Fibroblast of villous mesenchyme (primary cell): Measurements from ENCODE around the gene ZNF655. TPM values are rescaled to one million over a fixed set of nuclear protein-coding genes. Genes with fewer than 3 reads are reported as not detected.
"Not testable (repeated sequence)": the region's sequence is repeated elsewhere in the genome, so short reads cannot be mapped to it uniquely, and the experiment has no call there.

Source experiments
- DNase-seq: peaks from one replicate; pipeline ENCODE4 v3.0.0-alpha.2; 2010; ENCODE audit warnings: low read depth
- H3K4me3 ChIP-seq: 2 replicates; pipeline ENCODE4 v1.5.1; 2011; ENCODE audit warnings: low read depth, mild to moderate bottlenecking, low read length
- CTCF ChIP-seq: IDR thresholded peaks from 2 replicates; pipeline ENCODE4 v1.5.1; 2012; ENCODE audit warnings: low read depth, mild to moderate bottlenecking, low read length; ENCODE audit not compliant: insufficient read depth
- total RNA-seq: library from RNA; depleted of rRNA; stranded (reverse); fragments of >200 nt; gene quantifications from 2 replicates; pipeline ENCODE4 v1.2.3, GENCODE V29; 2012

ZNF655 gene
- total RNA-seq, 1 donor, result 88.5 TPM

- DNase-seq, result no peak
- no peak for TF ChIP-seq CTCF
- no peak overlapping the region for H3K4me3 ChIP-seq
Observed at GRCh38 chr7:99560834-99561736, 2.6 kb downstream of the ZNF655 start.

- no peak for TF ChIP-seq CTCF
- no peak for DNase-seq
- no peak overlapping the region for H3K4me3 ChIP-seq
Observed at GRCh38 chr7:99561737-99562051, 3.3 kb downstream of the ZNF655 start.

GRCh38 chr7:99562114-99562784, 3.8 kb downstream of the ZNF655 start:
- TF ChIP-seq CTCF, result no peak
- H3K4me3 ChIP-seq, result peak overlapping the region; percentile 19
- DNase-seq, result no peak

GRCh38 chr7:99562832-99563231, 4.4 kb downstream of the ZNF655 start:
- no peak overlapping the region for H3K4me3 ChIP-seq

GRCh38 chr7:99563650-99564049, 5.2 kb downstream of the ZNF655 start:
- TF ChIP-seq CTCF, result no peak
- peak; percentile 78 for DNase-seq
- H3K4me3 ChIP-seq, result no peak overlapping the region

More at GRCh38 chr7:99562832-99563231, 4.4 kb downstream of the ZNF655 start:
- TF ChIP-seq CTCF, result no peak
- peak; percentile 99 for DNase-seq

GRCh38 chr7:99568770-99569169, 10.3 kb downstream of the ZNF655 start:
- not testable (repeated sequence) for H3K4me3 ChIP-seq, DNase-seq

- TF ChIP-seq CTCF, result no peak
- DNase-seq, result no peak
Observed at GRCh38 chr7:99571768-99572167, 13.3 kb downstream of the ZNF655 start.

More at GRCh38 chr7:99571768-99572167, 13.3 kb downstream of the ZNF655 start:
- no peak overlapping the region for H3K4me3 ChIP-seq
